K562 (cell line): ENCODE measurements around the gene LTN1. TPM values are rescaled to one million over a fixed set of nuclear protein-coding genes. Genes with fewer than 3 reads are reported as not detected.

Source experiments
- ATAC-seq: fragments of 200-7000 bp; cut with Tn5 transposase; 3 replicates; pipeline ENCODE4 v1.9.1; 2020; ENCODE audit warnings: moderate library complexity
- BruUV-seq: library from RNA; stranded (reverse); fragments of 400-500 nt; replicated peaks from 2 replicates; lab custom pipeline; 2021; lab: Mats Ljungman, UMichigan
- CTCF ChIA-PET: fragments of 300-600 bp; formaldehyde crosslinking; extraction: SDS; loops from one replicate; lab custom pipeline; 2021; ENCODE audit warnings: low intra/inter-chr PET ratio; lab: Yijun Ruan, JAX
- POLR2A ChIA-PET: fragments of 300-600, 350-650 bp; sonication (Branson Sonifier 250); formaldehyde crosslinking; extraction: SDS; loops from one replicate; lab custom pipeline; 2021; ENCODE audit warnings: antibody characterized with exemption, inconsistent platforms; lab: Yijun Ruan, JAX
- DNase-seq, 4 experiments: peaks; one replicate each; pipeline versions ENCODE4 v3.0.0 to v3.0.0-alpha.2; 2011 to 2018; ENCODE audit warnings: low spot score in 3 of 4, mixed read lengths in 3 of 4; ENCODE audit errors: extremely low read depth in 1 of 4
- FAIRE-seq: peaks from 2 replicates; lab custom pipeline; 2011; peaks lifted over from hg19 to GRCh38; lab: Jason Lieb, UNC
- H2AFZ ChIP-seq: 2 replicates; pipeline ENCODE4 v1.6.0; 2011; ENCODE audit warnings: low read depth, low read length, control low read depth, inconsistent platforms
- H3K27ac ChIP-seq: fragments of 200-600 bp; 3 replicates; pipeline ENCODE4 v1.8.0; 2011; ENCODE audit warnings: low read depth, mild to moderate bottlenecking, control low read depth, inconsistent platforms, low read length, moderate library complexity, mixed read lengths; ENCODE audit errors: extremely low read depth
- H3K27me3 ChIP-seq, 2 experiments: fragments of 300-600 bp in 1 of 2; 2 replicates in 1 of 2; 3 replicates in 1 of 2; pipeline versions ENCODE4 v1.6.0 to v1.8.0; 2011; ENCODE audit warnings: inconsistent platforms in 2 of 2, low read length in 2 of 2, mild to moderate bottlenecking in 1 of 2, mixed read lengths in 1 of 2, moderate library complexity in 1 of 2; ENCODE audit not compliant: control insufficient read depth in 2 of 2, insufficient read depth in 2 of 2
- H3K36me3 ChIP-seq: fragments of 300-600 bp; 3 replicates; pipeline ENCODE4 v1.8.0; 2011; ENCODE audit warnings: mild to moderate bottlenecking, low read length, inconsistent platforms; ENCODE audit not compliant: control insufficient read depth, insufficient read depth
- H3K4me1 ChIP-seq, 2 experiments: fragments of 200-600 bp in 1 of 2; replicated peaks in 1 of 2; 2 replicates in 1 of 2; 3 replicates in 1 of 2; pipeline versions ENCODE4 v1.5.1 to v1.8.0; 2011; ENCODE audit warnings: inconsistent platforms in 2 of 2, low read length in 2 of 2, mild to moderate bottlenecking in 1 of 2, mixed read lengths in 1 of 2, moderate library complexity in 1 of 2; ENCODE audit not compliant: control insufficient read depth in 2 of 2, insufficient read depth in 2 of 2
- H3K4me2 ChIP-seq: 2 replicates; pipeline ENCODE4 v1.6.1; 2011; ENCODE audit warnings: low read length, control low read depth, inconsistent platforms, mixed read lengths; ENCODE audit not compliant: insufficient read depth
- H3K4me3 ChIP-seq: fragments of 200-600 bp; sonication (generic), shearing (Covaris generic); 2 replicates; pipeline ENCODE4 v1.5.1; 2016; ENCODE audit warnings: control low read depth, inconsistent platforms
- H3K79me2 ChIP-seq: fragments of 200-600 bp; 3 replicates; pipeline ENCODE4 v1.8.0; 2011; ENCODE audit warnings: low read length, inconsistent platforms; ENCODE audit not compliant: control insufficient read depth, insufficient read depth
- H3K9ac ChIP-seq, 2 experiments: 2 replicates each; pipeline versions ENCODE4 v1.6.0 to v1.6.1; 2011; ENCODE audit warnings: low read depth in 2 of 2, low read length in 2 of 2, control low read depth in 1 of 2, inconsistent platforms in 1 of 2, mild to moderate bottlenecking in 1 of 2, mixed read lengths in 1 of 2; ENCODE audit not compliant: insufficient read depth in 1 of 2
- H3K9me1 ChIP-seq: one replicate; pipeline ENCODE4 v1.6.0; 2011; ENCODE audit warnings: inconsistent platforms, mild to moderate bottlenecking, low read length, moderate library complexity; ENCODE audit not compliant: control insufficient read depth, insufficient read depth
- H3K9me3 ChIP-seq: replicated peaks from 2 replicates; pipeline ENCODE4 v1.5.1; 2011; ENCODE audit warnings: low read depth, low read length, inconsistent platforms; ENCODE audit not compliant: control insufficient read depth, insufficient read depth
- H4K20me1 ChIP-seq: replicated peaks from 2 replicates; pipeline ENCODE4 v1.6.1; 2011; ENCODE audit warnings: low read length, inconsistent platforms, mixed read lengths; ENCODE audit not compliant: control insufficient read depth, insufficient read depth
- FOSL1 ChIP-seq: fragments of 200-800 bp; sonication (Bioruptor generic); conservative IDR thresholded peaks from 2 replicates; pipeline ENCODE4 v1.6.1; 2016; ENCODE audit warnings: missing genetic modification characterization, missing compliant biosample characterization
- HOXB6 ChIP-seq: fragments of 250-450 bp; sonication (Bioruptor Pico); IDR thresholded peaks from 2 replicates; pipeline ENCODE4 v1.5.1; 2022; ENCODE audit warnings: mild to moderate bottlenecking, borderline replicate concordance
- MTF1 ChIP-seq: fragments of 250-450 bp; sonication (Bioruptor Pico); IDR thresholded peaks from 2 replicates; pipeline ENCODE4 v1.9.0; 2021; ENCODE audit warnings: moderate library complexity, mild to moderate bottlenecking, inconsistent platforms, borderline replicate concordance
- MYC ChIP-seq, 2 experiments: fragments of 250-450 bp in 1 of 2; sonication (Bioruptor Pico) in 1 of 2; IDR thresholded peaks; 2 replicates each; pipeline versions ENCODE4 v1.5.1 to v1.6.1; 2012 to 2021; ENCODE audit warnings: low read depth in 2 of 2, borderline replicate concordance in 1 of 2, improper control_type of control experiment in 1 of 2, low read length in 1 of 2, mild to moderate bottlenecking in 1 of 2, moderate library complexity in 1 of 2
- SIN3B ChIP-seq: fragments of 450-650 bp; IDR thresholded peaks from 2 replicates; pipeline ENCODE4 v1.6.1; 2017; ENCODE audit warnings: low read depth, mild to moderate bottlenecking, moderate library complexity
- SIRT6 ChIP-seq: IDR thresholded peaks from one replicate; pipeline ENCODE4 v1.6.1; 2012; ENCODE audit warnings: low read depth, mild to moderate bottlenecking, control low read depth, inconsistent platforms, low read length, moderate library complexity
- SLC30A9 ChIP-seq: fragments of 250-450 bp; sonication (Bioruptor Pico); IDR thresholded peaks from 2 replicates; pipeline ENCODE4 v1.8.0; 2022; ENCODE audit warnings: mild to moderate bottlenecking, moderate library complexity
- SREBF1 ChIP-seq: fragments of 150-350 bp; IDR thresholded peaks from 2 replicates; pipeline ENCODE4 v1.6.1; 2014; ENCODE audit warnings: antibody characterized with exemption, low read depth, low read length, borderline replicate concordance
- TGIF2 ChIP-seq: sonication (generic); formaldehyde crosslinking; IDR thresholded peaks from 2 replicates; pipeline ENCODE4 v1.8.1; 2022; ENCODE audit warnings: mild to moderate bottlenecking, missing genetic modification reagents, moderate library complexity
- ZNF134 ChIP-seq: fragments of 250-450 bp; sonication (Bioruptor Pico); conservative IDR thresholded peaks from 2 replicates; pipeline ENCODE4 v1.4.0; 2020
- WGBS: fragments of 100-300 bp; shearing (Covaris generic); methylation state at CpG from one replicate; pipeline ENCODE4 v1.1.6; 2016; ENCODE audit warnings: low coverage, mixed read lengths; ENCODE audit not compliant: insufficient coverage; ENCODE audit errors: missing lambda C conversion rate; 5-methylcytosine and 5-hydroxymethylcytosine counted together
- in situ Hi-C: fragments of 300-500 bp; cut with MboI; formaldehyde crosslinking; loops from 4 replicates; pipeline ENCODE4 v1.15.0; 2018; ENCODE audit warnings: inconsistent platforms, mixed read lengths
- intact Hi-C: fragments of 100-400 bp; cut with micrococcal nuclease; formaldehyde crosslinking; loops from 2 replicates; pipeline ENCODE4 v1.14.2; 2022
- polyA plus RNA-seq, 8 experiments: library from polyadenylated mRNA; depleted of rRNA in 4 of 8; stranded (reverse) in 5 of 8; unstranded in 3 of 8; fragments of >200 nt; fragmentation: Nextera tagmentation in 2 of 8; fragmentation: Illumina TruSeq in 1 of 8; extraction: Ambion mirVana in 2 of 8; extraction: Trizol in 1 of 8; gene quantifications; 2 replicates each; pipeline versions ENCODE4 v1.2.1 to v1.2.3, GENCODE V29; 2011 to 2014; ENCODE audit warnings: inconsistent platforms in 1 of 8, missing spikeins in 1 of 8
- total RNA-seq, 7 experiments: library from RNA; depleted of rRNA in 6 of 7; stranded (reverse); fragments of >200 nt in 6 of 7; fragmentation: Illumina TruSeq in 2 of 7; extraction: Trizol in 2 of 7; gene quantifications; 2 replicates each; pipeline versions ENCODE4 v1.2.1 to v1.2.3, GENCODE V29; 2011 to 2021; ENCODE audit warnings: low replicate concordance in 1 of 7
- TF ChIP-seq, protein P1 (sequence below), 3 experiments: fragments of 200-800 bp in 1 of 3; fragments of 250-450 bp in 1 of 3; fragments of 450-650 bp in 1 of 3; sonication (Bioruptor Pico) in 1 of 3; sonication (Bioruptor generic) in 1 of 3; formaldehyde crosslinking in 1 of 3; IDR thresholded peaks; 2 replicates each; pipeline versions ENCODE4 v1.6.1 to v1.8.0; 2016 to 2022; ENCODE audit warnings: mild to moderate bottlenecking in 2 of 3, missing genetic modification characterization in 2 of 3, missing compliant biosample characterization in 1 of 3, moderate library complexity in 1 of 3
- TF ChIP-seq, protein P2 (sequence below): IDR thresholded peaks from 2 replicates; pipeline ENCODE4 v1.6.1; 2014; ENCODE audit warnings: antibody characterized with exemption
- TF ChIP-seq, protein P3 (sequence below): fragments of 250-450 bp; sonication (Bioruptor Pico); IDR thresholded peaks from 2 replicates; pipeline ENCODE4 v1.5.0; 2021; ENCODE audit warnings: mild to moderate bottlenecking, borderline replicate concordance

The LTN1 gene
- total and polyA plus RNA-seq, 9 of the 15 experiments (the other 6 are each of a cell fraction or from before 2014, with no cell fraction given): 15.7 to 49.6 (median 28.7) TPM

DNA sequence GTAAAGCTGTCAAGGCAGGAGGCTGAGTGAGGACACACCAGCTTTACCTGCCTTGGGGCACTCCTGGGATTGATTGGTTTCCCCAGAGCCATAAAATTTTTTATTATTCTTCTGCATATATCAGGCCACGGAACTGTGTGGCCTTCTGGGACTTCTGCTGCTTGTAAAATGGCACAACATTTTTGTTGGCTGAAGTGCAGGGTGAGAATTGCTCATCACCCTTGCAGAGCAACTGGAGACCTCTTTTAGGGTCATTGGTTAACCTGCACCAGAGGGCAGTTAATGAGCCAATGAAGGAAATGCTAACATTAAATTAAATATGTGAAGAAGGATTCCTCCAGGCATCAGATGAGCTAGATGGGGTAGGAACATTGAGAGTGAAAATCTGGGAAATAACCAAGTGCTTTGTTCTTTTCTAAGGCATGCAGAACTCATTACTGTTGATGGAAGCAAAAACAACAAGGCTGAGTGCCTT, 87.7 kb downstream of the LTN1 start:
- ChIA-PET POLR2A (interaction anchor here (0.6 to 1.2 kb wide), 2 partner anchors 17 to 1570 kb away, joined by 3 read pairs; no protein-coding TSS in a partner anchor), CTCF (no interaction called here)
- BruUV-seq: no TSS peak
- FAIRE-seq (no peak), ATAC-seq (no peak), DNase-seq (no peak)
- Histone ChIP-seq H3K27ac (no peak overlapping the region), H3K9me3 (no peaks in the 10 kb centered on the region), H4K20me1 (no peaks in the 10 kb centered on the region), H2AFZ (no peak overlapping the region), H3K4me3 (no peak overlapping the region), H3K79me2 (no peaks in the 10 kb centered on the region), H3K36me3 (no peaks in the 10 kb centered on the region), H3K9me1 (no peaks in the 10 kb centered on the region), H3K4me2 (no peak overlapping the region), H3K27me3 (peaks cover 9 to 13% of the 10 kb centered on the region in 2 experiments; a peak in 4 of 5 replicates), H3K4me1 (peaks cover 0 to 4% of the 10 kb centered on the region in 2 experiments; a peak in 1 of 5 replicates), H3K9ac (no peak overlapping the region)
- 0% methylated on average over 1 of the region's 1 CpG for WGBS
- in situ Hi-C loops: no loop called here
- TF ChIP-seq SREBF1 (no peak), SLC30A9 (CRISPR knock-in tag) (no peak), HOXB6 (CRISPR knock-in tag) (no peak), TGIF2 (CRISPR knock-in tag) (no peak), ZNF134 (no peak), MTF1 (CRISPR knock-in tag) (no peak), SIRT6 (no peak), SIN3B (no peak), FOSL1 (tag) (no peak), MYC (IDR thresholded peaks at IDR 0.05; ENCODE audit: low read depth, low read length) (no peak), MYC (CRISPR knock-in tag; IDR thresholded peaks at IDR 0.05; ENCODE audit: borderline replicate concordance, low read depth) (no peak)
- TF ChIP-seq, protein P1, sequence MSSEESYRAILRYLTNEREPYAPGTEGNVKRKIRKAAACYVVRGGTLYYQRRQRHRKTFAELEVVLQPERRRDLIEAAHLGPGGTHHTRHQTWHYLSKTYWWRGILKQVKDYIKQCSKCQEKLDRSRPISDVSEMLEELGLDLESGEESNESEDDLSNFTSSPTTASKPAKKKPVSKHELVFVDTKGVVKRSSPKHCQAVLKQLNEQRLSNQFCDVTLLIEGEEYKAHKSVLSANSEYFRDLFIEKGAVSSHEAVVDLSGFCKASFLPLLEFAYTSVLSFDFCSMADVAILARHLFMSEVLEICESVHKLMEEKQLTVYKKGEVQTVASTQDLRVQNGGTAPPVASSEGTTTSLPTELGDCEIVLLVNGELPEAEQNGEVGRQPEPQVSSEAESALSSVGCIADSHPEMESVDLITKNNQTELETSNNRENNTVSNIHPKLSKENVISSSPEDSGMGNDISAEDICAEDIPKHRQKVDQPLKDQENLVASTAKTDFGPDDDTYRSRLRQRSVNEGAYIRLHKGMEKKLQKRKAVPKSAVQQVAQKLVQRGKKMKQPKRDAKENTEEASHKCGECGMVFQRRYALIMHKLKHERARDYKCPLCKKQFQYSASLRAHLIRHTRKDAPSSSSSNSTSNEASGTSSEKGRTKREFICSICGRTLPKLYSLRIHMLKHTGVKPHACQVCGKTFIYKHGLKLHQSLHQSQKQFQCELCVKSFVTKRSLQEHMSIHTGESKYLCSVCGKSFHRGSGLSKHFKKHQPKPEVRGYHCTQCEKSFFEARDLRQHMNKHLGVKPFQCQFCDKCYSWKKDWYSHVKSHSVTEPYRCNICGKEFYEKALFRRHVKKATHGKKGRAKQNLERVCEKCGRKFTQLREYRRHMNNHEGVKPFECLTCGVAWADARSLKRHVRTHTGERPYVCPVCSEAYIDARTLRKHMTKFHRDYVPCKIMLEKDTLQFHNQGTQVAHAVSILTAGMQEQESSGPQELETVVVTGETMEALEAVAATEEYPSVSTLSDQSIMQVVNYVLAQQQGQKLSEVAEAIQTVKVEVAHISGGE (CRISPR knock-in tag; IDR thresholded peaks at IDR 0.05): no peak
- TF ChIP-seq, protein P2, sequence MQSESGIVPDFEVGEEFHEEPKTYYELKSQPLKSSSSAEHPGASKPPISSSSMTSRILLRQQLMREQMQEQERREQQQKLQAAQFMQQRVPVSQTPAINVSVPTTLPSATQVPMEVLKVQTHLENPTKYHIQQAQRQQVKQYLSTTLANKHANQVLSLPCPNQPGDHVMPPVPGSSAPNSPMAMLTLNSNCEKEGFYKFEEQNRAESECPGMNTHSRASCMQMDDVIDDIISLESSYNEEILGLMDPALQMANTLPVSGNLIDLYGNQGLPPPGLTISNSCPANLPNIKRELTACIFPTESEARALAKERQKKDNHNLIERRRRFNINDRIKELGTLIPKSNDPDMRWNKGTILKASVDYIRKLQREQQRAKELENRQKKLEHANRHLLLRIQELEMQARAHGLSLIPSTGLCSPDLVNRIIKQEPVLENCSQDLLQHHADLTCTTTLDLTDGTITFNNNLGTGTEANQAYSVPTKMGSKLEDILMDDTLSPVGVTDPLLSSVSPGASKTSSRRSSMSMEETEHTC: no peak
- TF ChIP-seq, protein P3, sequence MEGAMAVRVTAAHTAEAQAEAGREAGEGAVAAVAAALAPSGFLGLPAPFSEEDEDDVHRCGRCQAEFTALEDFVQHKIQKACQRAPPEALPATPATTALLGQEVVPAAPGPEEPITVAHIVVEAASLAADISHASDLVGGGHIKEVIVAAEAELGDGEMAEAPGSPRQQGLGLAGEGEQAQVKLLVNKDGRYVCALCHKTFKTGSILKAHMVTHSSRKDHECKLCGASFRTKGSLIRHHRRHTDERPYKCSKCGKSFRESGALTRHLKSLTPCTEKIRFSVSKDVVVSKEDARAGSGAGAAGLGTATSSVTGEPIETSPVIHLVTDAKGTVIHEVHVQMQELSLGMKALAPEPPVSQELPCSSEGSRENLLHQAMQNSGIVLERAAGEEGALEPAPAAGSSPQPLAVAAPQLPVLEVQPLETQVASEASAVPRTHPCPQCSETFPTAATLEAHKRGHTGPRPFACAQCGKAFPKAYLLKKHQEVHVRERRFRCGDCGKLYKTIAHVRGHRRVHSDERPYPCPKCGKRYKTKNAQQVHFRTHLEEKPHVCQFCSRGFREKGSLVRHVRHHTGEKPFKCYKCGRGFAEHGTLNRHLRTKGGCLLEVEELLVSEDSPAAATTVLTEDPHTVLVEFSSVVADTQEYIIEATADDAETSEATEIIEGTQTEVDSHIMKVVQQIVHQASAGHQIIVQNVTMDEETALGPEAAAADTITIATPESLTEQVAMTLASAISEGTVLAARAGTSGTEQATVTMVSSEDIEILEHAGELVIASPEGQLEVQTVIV (CRISPR knock-in tag): no peak
- intact Hi-C loops: no loop called here
